ENCODE measurements around the gene BFSP1. TPM values are rescaled to one million over a fixed set of nuclear protein-coding genes. Genes with fewer than 3 reads are reported as not detected.

The BFSP1 gene
- total and polyA plus RNA-seq, 2 donors (not counting 3 experiments of a cell fraction or from before 2014, with no cell fraction given), result 3.1 to 5.2 TPM

DNA sequence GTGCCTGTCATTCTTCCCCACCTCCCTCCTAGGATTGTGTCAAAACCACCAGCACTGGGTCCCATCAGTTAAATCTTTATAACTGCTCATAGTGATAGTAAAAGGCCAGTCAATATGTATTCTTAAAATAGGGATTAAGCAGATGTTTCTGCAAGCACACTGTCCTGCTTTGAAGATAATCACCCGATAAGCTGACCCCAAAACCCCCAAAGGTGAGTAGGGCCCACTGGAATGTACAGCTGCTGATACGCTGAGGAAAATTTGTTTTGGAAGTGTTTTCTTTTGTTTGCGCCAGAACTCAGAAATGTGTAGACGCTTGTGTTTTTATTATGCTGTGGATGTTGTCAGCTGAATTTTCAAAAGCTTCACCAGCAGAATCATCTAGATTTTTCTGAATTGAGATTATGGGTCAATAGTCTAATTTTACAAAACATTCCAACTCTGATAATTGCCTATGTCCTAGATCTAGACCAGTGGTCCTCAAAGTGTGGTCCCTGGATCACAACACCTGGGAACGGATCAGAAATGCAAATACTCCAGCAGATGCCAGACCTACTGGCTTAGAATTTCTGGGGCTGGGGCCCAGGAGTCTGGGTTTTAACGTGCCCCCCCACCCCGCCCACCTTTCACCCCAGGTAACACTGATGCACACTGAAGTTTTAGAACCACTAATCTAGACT is 11.4 kb downstream of the BFSP1 start:
- BruUV-seq (replicated peaks), result no TSS peak
- Histone ChIP-seq H3K4me3 (replicated peaks in 1 of 3; ENCODE audit: insufficient read depth in 1 of 3, low read depth in 1 of 3, low read length in 3 of 3) (no peak overlapping the region), H3K27me3 (ENCODE audit: control insufficient read depth in 2 of 2, insufficient read depth in 2 of 2, low read length in 2 of 2) (no peaks in the 10 kb centered on the region), H3K9me1 (replicated peaks; ENCODE audit: control insufficient read depth, extremely low read depth, insufficient read depth, low read length) (no peaks in the 10 kb centered on the region), H3K9ac (replicated peaks; ENCODE audit: extremely low read depth, insufficient read depth, low read length) (no peak overlapping the region), H2AFZ (ENCODE audit: low read depth, low read length) (no peak overlapping the region), H3K36me3 (ENCODE audit: control insufficient read depth in 2 of 2, extremely low read depth in 1 of 2, insufficient read depth in 2 of 2, low read length in 2 of 2) (no peaks in the 10 kb centered on the region), H4K20me1 (replicated peaks; ENCODE audit: control insufficient read depth, extremely low read depth, insufficient read depth, low read length) (no peaks in the 10 kb centered on the region), H3K4me2 (ENCODE audit: insufficient read depth, low read length) (no peak overlapping the region), H3K27ac (ENCODE audit: insufficient read depth, low read depth, low read length) (no peak overlapping the region), H3K9me3 (replicated peaks; ENCODE audit: control insufficient read depth, insufficient read depth, low read length) (no peaks in the 10 kb centered on the region), H3K79me2 (ENCODE audit: control insufficient read depth, insufficient read depth, low read length) (no peaks in the 10 kb centered on the region), H3K4me1 (ENCODE audit: control insufficient read depth, extremely low read depth, insufficient read depth, low read length) (peaks cover 21% of the 10 kb centered on the region)
- ChIA-PET POLR2A (interaction anchor here (0.6 to 0.7 kb wide), 2 partner anchors 10 to 497 kb away, joined by 3 read pairs; no protein-coding TSS in a partner anchor), CTCF (interaction anchor here (1.3 to 2.3 kb wide), 2 partner anchors 11 to 14 kb away, joined by 8 read pairs; partner anchors contain the start of gene BFSP1)
- intact Hi-C loops (cut with micrococcal nuclease), result loop anchor here (1.0 kb wide), 1 partner anchor 12 kb away; the partner anchor contains the start of gene BFSP1
- dilution Hi-C loops (cut with MboI; ENCODE audit: extremely low pct_ligation_motif_present, low sequenced_read_pairs), result no loop called here
- TF ChIP-seq POLR2AphosphoS5 (IDR thresholded peaks at IDR 0.05; ENCODE audit: insufficient read depth, low read depth, low read length) (no peak), JUN (IDR thresholded peaks at IDR 0.05; ENCODE audit: borderline replicate concordance, insufficient read depth, insufficient read length, low read depth) (no peak), CTCF (IDR thresholded peaks at IDR 0.05; ENCODE audit: extremely low read depth in 1 of 2, insufficient read depth in 1 of 2, low read depth in 1 of 2, low read length in 2 of 2) (no peak), GATA2 (IDR thresholded peaks at IDR 0.05; ENCODE audit: insufficient read depth, insufficient read length, low read depth, low read length) (no peak), MYC (IDR thresholded peaks at IDR 0.05; ENCODE audit: low read depth, low read length) (no peak), POLR2A (IDR thresholded peaks at IDR 0.05; ENCODE audit: low read depth, low read length) (no peak), EZH2 (IDR thresholded peaks at IDR 0.05; ENCODE audit: borderline replicate concordance, low read depth, low read length, severe bottlenecking) (no peak), FOS (IDR thresholded peaks at IDR 0.05; ENCODE audit: borderline replicate concordance, insufficient read depth, low read length) (no peak)
- TF ChIP-seq, protein P1, sequence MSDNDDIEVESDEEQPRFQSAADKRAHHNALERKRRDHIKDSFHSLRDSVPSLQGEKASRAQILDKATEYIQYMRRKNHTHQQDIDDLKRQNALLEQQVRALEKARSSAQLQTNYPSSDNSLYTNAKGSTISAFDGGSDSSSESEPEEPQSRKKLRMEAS (IDR thresholded peaks at IDR 0.05; ENCODE audit: insufficient read depth, insufficient read length), result no peak
- FAIRE-seq (peak; percentile 57), DNase-seq (ENCODE audit: low read depth, low spot score) (no peak)

All from endothelial cell of umbilical vein (primary cell).